Aorta (tissue), 5 donors: ENCODE results near the gene TRIM69. TPM values are rescaled to one million over a fixed set of nuclear protein-coding genes. Genes with fewer than 3 reads are reported as not detected.
"Not testable (repeated sequence)": the region's sequence is repeated elsewhere in the genome, so short reads cannot be mapped to it uniquely, and the experiment has no call there.

Source experiments
- ATAC-seq: fragments of 200-7000 bp; cut with Tn5 transposase; one replicate; pipeline ENCODE4 v1.9.1; 2022; ENCODE audit warnings: moderate library complexity; ENCODE audit not compliant: low FRiP score
- DNase-seq, 2 donors: peaks; one replicate each; pipeline ENCODE4 v3.0.0-alpha.2; 2020
- H3K27ac ChIP-seq, 2 donors: one replicate each; pipeline ENCODE4 v1.5.1; 2013; ENCODE audit warnings: low read length in 2 of 2, mild to moderate bottlenecking in 2 of 2, moderate library complexity in 2 of 2, control low read depth in 1 of 2, inconsistent platforms in 1 of 2, low read depth in 1 of 2
- H3K27me3 ChIP-seq, 2 donors: one replicate each; pipeline ENCODE4 v1.6.1; 2013; ENCODE audit warnings: control low read depth in 1 of 2, low read length in 1 of 2, mild to moderate bottlenecking in 1 of 2, moderate library complexity in 1 of 2; ENCODE audit not compliant: insufficient read depth in 2 of 2, control insufficient read depth in 1 of 2
- H3K36me3 ChIP-seq, 2 donors: one replicate each; pipeline ENCODE4 v1.6.1; 2013; ENCODE audit warnings: control low read depth in 1 of 2, low read length in 1 of 2, mild to moderate bottlenecking in 1 of 2; ENCODE audit not compliant: insufficient read depth in 2 of 2, control insufficient read depth in 1 of 2
- H3K4me1 ChIP-seq, 2 donors: one replicate each; pipeline ENCODE4 v1.6.1; 2013; ENCODE audit warnings: low read length in 2 of 2, control low read depth in 1 of 2, mild to moderate bottlenecking in 1 of 2, moderate library complexity in 1 of 2; ENCODE audit not compliant: insufficient read depth in 2 of 2, control insufficient read depth in 1 of 2
- H3K4me3 ChIP-seq, 2 donors: one replicate each; pipeline ENCODE4 v1.5.1; 2013; ENCODE audit warnings: low read length in 2 of 2, control low read depth in 1 of 2, mild to moderate bottlenecking in 1 of 2
- H3K9me3 ChIP-seq: one replicate; pipeline ENCODE4 v1.6.1; 2013; ENCODE audit warnings: mild to moderate bottlenecking, low read length; ENCODE audit not compliant: control insufficient read depth
- WGBS, 2 donors: extraction: QIAGEN DNeasy Blood & Tissue Kit; methylation state at CpG; one replicate each; pipeline ENCODE4 v1.1.7; 2013; 5-methylcytosine and 5-hydroxymethylcytosine counted together
- intact Hi-C, 2 donors: fragments of 100-400 bp; cut with DNase I; formaldehyde crosslinking; loops; one replicate each; pipeline versions ENCODE4 v1.14.2 to v1.15.0; 2022
- polyA plus RNA-seq, 2 donors: library from polyadenylated mRNA; stranded (reverse); fragments of 200-250 nt; gene quantifications; one replicate each; pipeline ENCODE4 v1.2.3, GENCODE V29; 2013
- total RNA-seq, 2 donors: library from RNA; stranded (reverse); fragmentation: NEBNext Ultra II Directional; extraction: Animal tissue kit (Norgen Biotek cat#: 25700); gene quantifications; one replicate each; pipeline ENCODE4 v1.2.1, GENCODE V29; 2021
- donor health status: healthy with polysubstance abuse.
- donor health status: Bipolar disorder and iron deficiency.
- donor health status: DM: no; HTN: no; CAD: no.
- donor health status: DM: no; HTN: no; CAD: no.
- donor health status: DM: yes; HTN: yes; CAD: no.

TRIM69 gene
- total and polyA plus RNA-seq, 4 donors: 15.0 to 28.6 (median 15.8) TPM

DNA sequence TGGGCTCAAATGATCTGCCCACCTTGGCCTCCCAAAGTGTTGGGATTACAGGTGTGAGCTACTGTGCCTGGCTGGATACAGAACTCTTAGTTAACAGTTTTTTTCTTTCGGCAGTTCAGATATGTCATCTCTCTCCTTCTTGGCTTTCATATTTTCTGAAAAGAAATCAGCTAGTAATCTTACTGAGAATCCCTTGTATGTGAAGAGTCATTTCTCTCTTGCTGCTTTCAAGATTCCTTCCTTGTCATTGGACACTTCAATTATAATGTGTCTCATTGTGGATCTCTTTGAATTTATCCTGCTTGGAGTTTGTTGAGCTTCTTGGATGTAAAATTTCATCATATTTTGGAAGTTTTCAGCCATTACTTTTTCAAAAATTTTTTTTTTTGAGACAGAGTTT is 17.0 kb downstream of the TRIM69 start:
- H3K36me3 ChIP-seq: peaks cover 0 to 2% of the 10 kb centered on the region in 2 donors
- no peak for ATAC-seq
- peaks cover 3% of the 10 kb centered on the region for H3K9me3 ChIP-seq
- no peak for DNase-seq
- WGBS, 2 donors: 93 to 94% methylated on average over 1 of the region's 1 CpG
- H3K27me3 ChIP-seq: peaks cover 0 to 2% of the 10 kb centered on the region in 2 donors
- no peak overlapping the region for H3K4me3 ChIP-seq
- H3K27ac ChIP-seq: no peak overlapping the region
- H3K4me1 ChIP-seq: no peaks in the 10 kb centered on the region
- intact Hi-C loops: no loop called here

DNA sequence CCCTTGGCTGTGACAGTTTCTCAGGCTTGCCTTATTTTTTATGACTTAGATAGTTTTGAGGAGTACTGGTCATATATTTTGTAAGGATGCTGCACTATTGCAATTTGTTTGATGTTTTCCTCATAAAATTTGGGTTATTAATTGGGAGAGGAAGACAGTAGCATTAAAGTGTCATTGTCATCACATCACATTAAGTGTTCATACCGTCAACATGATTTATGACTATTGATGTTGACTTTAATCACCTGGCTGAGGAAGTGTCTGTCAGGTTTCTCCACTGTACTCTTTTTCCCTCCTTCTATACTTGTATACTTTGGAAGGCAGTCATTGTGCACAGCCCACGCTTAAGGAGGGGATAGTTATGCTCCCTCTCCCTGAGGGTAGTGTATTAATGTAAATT is 26.9 kb downstream of the TRIM69 start:
- Histone ChIP-seq H3K4me3 (no peak overlapping the region), H3K27ac (no peak overlapping the region), H3K27me3 (no peaks in the 10 kb centered on the region), H3K36me3 (no peaks in the 10 kb centered on the region), H3K9me3 (no peaks in the 10 kb centered on the region), H3K4me1 (no peaks in the 10 kb centered on the region)
- DNase-seq (no peak), ATAC-seq (no peak)
- 76 to 78% methylated on average over 2 of the region's 2 CpGs for WGBS, 2 donors
- intact Hi-C loops: no loop called here

DNA sequence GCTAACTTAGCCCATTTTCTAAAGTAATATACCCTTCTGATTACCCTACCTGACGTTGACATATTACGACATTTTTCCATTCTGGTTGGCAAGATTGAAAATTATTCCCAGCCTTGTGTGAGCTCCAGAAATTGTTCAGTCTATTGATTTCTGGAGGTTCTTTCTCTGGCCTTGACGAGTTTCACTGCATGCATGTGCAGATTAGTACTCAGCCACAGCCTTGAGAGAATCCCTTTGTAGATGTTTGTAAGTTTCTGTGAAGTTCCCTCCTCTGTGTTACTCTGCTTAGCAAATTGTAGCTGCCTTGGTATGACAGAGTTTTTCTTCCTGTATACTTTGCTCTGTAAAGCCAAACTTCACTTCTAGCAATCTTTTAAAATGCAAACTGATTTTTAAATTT is 27.5 kb downstream of the TRIM69 start:
- intact Hi-C loops: no loop called here
- no peak for ATAC-seq
- Histone ChIP-seq H3K4me1 (no peaks in the 10 kb centered on the region), H3K9me3 (no peaks in the 10 kb centered on the region), H3K27me3 (no peaks in the 10 kb centered on the region), H3K4me3 (no peak overlapping the region), H3K36me3 (no peaks in the 10 kb centered on the region), H3K27ac (no peak overlapping the region)
- DNase-seq: no peak
- 79 to 82% methylated on average over 3 of the region's 3 CpGs for WGBS, 2 donors

DNA sequence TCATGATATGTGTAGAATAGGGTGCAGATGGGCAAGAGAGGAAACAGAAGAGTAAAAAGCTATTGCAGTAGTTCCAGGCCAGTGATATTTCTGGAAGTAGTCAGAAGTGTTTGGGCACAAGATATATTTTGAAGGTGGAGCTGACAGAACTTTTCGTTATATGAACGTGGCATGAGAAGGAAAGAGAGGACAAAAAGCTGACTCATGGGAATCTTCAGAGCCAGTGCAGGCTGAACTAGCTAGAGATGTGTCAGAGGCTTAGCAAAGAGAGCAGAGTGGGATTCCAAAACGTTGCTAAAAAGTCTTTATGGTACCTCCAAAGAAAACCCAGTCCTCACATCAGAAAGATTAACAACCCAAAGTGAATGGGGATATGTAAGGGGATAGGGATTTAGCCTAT is 28.7 kb downstream of the TRIM69 start:
- H3K4me1 ChIP-seq: no peaks in the 10 kb centered on the region
- H3K27ac ChIP-seq: no peak overlapping the region
- no peaks in the 10 kb centered on the region for H3K27me3 ChIP-seq
- H3K4me3 ChIP-seq: no peak overlapping the region
- intact Hi-C loops: no loop called here
- DNase-seq (no peak), ATAC-seq (no peak)
- no peaks in the 10 kb centered on the region for H3K36me3 ChIP-seq
- 26 to 27% methylated on average over 3 of the region's 3 CpGs for WGBS, 2 donors
- no peaks in the 10 kb centered on the region for H3K9me3 ChIP-seq

DNA sequence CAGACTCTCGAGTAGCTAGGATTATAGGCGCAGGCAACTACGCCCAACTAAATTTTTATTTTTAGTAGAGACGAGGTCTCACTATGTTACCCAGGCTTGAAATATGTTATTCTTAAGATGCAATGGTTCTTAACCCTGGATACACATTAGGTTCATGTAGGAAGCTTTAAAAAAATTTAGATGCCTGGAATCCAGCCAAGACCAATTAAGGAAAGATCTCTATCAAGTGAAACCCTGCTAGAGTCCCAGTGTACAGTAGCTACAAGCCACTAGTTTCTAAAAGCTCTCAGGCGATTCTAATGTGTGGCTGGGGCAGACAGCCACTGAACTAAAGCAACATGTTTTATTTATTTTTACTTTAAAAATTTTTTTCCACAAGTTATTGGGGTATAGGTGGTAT is 33.2 kb downstream of the TRIM69 start:
- Histone ChIP-seq H3K4me1 (no peaks in the 10 kb centered on the region), H3K36me3 (no peaks in the 10 kb centered on the region), H3K27me3 (no peaks in the 10 kb centered on the region), H3K27ac (no peak overlapping the region), H3K9me3 (peaks cover 2% of the 10 kb centered on the region), H3K4me3 (no peak overlapping the region)
- WGBS, 2 donors: 46 to 87% methylated on average over 5 of the region's 5 CpGs
- DNase-seq: no peak
- no peak for ATAC-seq
- intact Hi-C loops: no loop called here

DNA sequence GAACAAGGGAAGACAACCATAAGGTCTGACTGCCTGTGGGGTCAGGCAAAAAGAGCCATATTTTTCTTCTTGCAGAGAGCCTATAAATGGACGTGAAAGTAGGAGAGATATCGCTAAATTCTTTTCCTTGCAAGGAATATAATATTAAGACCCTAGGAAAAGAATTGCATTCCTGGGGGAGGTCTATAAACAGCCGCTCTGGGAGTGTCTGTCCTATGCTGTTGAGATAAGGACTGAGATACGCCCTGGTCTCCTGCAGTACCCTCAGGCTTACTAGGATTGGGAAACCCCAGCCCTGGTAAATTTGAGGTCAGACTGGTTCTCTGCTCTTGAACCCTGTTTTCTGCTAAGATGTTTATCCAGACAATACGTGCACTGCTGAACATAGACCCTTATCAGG is 34.4 kb downstream of the TRIM69 start:
- ATAC-seq, H3K27me3 ChIP-seq, DNase-seq, H3K4me3 ChIP-seq, H3K4me1 ChIP-seq, H3K36me3 ChIP-seq, intact Hi-C loops, H3K27ac ChIP-seq, H3K9me3 ChIP-seq: not testable (repeated sequence)
- WGBS, 2 donors: 70 to 81% methylated on average over 5 of the region's 5 CpGs

DNA sequence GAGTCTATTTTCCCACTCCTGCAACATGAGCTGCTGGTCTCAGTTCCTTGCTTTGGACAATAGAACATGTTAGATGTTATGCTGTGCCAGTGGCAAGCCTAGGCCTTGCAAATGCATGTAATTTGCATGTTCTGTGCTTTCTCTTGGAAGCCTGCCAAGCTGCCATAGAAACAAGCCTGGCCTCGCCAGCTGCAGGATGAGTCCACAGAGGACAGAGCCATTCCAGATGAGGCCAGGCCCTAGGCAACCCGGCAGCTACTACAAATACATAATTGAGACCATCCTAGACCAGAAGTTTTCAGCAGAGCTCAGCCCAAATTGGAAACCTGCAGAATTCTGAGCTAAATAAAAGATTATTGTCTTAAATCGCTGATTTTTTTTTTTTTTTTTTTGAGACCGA is 39.6 kb downstream of the TRIM69 start:
- Histone ChIP-seq H3K4me3 (no peak overlapping the region), H3K4me1 (no peaks in the 10 kb centered on the region), H3K9me3 (no peaks in the 10 kb centered on the region), H3K36me3 (no peaks in the 10 kb centered on the region), H3K27ac (no peak overlapping the region), H3K27me3 (no peaks in the 10 kb centered on the region)
- no peak for DNase-seq
- intact Hi-C loops: no loop called here
- no peak for ATAC-seq
- 75 to 76% methylated on average over 4 of the region's 4 CpGs for WGBS, 2 donors

DNA sequence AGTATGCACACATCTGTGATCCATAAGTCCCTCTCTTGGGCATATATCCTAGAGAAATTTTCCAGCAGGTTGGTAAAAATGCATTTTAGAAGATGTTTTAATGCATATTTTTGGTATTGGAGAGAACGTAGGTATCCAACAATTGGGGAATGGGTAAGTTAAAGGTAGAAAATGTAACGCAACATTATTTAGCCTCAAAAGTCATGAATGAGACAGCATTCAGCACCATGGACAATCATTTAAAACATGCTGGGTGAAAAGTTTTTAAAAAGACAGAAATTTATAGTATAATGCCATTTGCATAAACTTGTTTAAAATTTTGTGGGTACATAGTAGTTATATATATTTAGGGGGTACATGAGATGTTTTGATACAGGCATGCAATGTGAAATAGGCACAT is 43.4 kb downstream of the TRIM69 start:
- DNase-seq: no peak
- no peaks in the 10 kb centered on the region for H3K27me3 ChIP-seq
- H3K36me3 ChIP-seq: no peaks in the 10 kb centered on the region
- no peaks in the 10 kb centered on the region for H3K9me3 ChIP-seq
- ATAC-seq: no peak
- intact Hi-C loops: no loop called here
- no peak overlapping the region for H3K27ac ChIP-seq
- WGBS, 2 donors: 88 to 94% methylated on average over 2 of the region's 2 CpGs
- H3K4me1 ChIP-seq: no peaks in the 10 kb centered on the region
- no peak overlapping the region for H3K4me3 ChIP-seq

DNA sequence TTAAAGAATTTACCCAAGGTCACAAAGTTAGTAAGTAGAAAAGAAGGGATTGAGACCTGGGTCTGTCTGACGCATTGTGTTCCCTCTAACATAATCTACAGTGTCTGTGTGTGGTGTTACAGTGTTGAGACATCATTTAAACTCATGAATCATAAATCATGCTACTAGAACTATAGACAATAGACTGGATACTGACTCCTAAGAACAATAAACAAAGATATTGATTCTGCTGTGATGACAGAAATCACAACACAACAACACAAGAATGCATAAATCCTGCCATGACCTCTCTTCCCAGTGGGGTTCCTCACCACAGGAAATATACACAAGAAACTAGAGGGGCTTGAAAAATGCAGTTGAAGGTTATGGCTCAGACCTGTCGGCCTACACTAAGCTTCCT is 44.3 kb downstream of the TRIM69 start:
- Histone ChIP-seq H3K4me3 (no peak overlapping the region), H3K27ac (no peak overlapping the region), H3K27me3 (no peaks in the 10 kb centered on the region), H3K36me3 (no peaks in the 10 kb centered on the region), H3K9me3 (no peaks in the 10 kb centered on the region), H3K4me1 (no peaks in the 10 kb centered on the region)
- ATAC-seq (no peak), DNase-seq (no peak)
- WGBS, 2 donors: 63% methylated on average over 2 of the region's 2 CpGs
- intact Hi-C loops: no loop called here
